H9 (cell line): ENCODE results near the gene ITPR3. TPM values are rescaled to one million over a fixed set of nuclear protein-coding genes. Genes with fewer than 3 reads are reported as not detected.

Source experiments
- DNase-seq: peaks from one replicate; pipeline ENCODE4 v3.0.0-alpha.2; 2017
- H2AFZ ChIP-seq: one replicate; pipeline ENCODE4 v1.6.1; 2013; ENCODE audit warnings: mild to moderate bottlenecking, low read length, control low read depth, moderate library complexity
- H2AK5ac ChIP-seq: 2 replicates; pipeline ENCODE4 v1.6.1; 2013; ENCODE audit warnings: low read length, control low read depth, mixed read lengths; ENCODE audit not compliant: insufficient read length
- H2BK120ac ChIP-seq: one replicate; pipeline ENCODE4 v1.6.1; 2013; ENCODE audit warnings: low read depth, mild to moderate bottlenecking, low read length, control low read depth, inconsistent platforms; ENCODE audit not compliant: poor library complexity, severe bottlenecking
- H2BK12ac ChIP-seq: 2 replicates; pipeline ENCODE4 v1.6.1; 2013; ENCODE audit warnings: low read length, control low read depth, mixed read lengths, low read depth; ENCODE audit not compliant: insufficient read length
- H2BK15ac ChIP-seq: 2 replicates; pipeline ENCODE4 v1.6.1; 2013; ENCODE audit warnings: low read depth, low read length, control low read depth
- H2BK20ac ChIP-seq: one replicate; pipeline ENCODE4 v1.6.1; 2013; ENCODE audit warnings: low read depth, mild to moderate bottlenecking, low read length, control low read depth, inconsistent platforms; ENCODE audit not compliant: poor library complexity, severe bottlenecking
- H2BK5ac ChIP-seq: 2 replicates; pipeline ENCODE4 v1.6.1; 2013; ENCODE audit warnings: low read length, control low read depth, mixed read lengths; ENCODE audit not compliant: insufficient read length
- H3K14ac ChIP-seq: 2 replicates; pipeline ENCODE4 v1.6.1; 2013; ENCODE audit warnings: low read length, control low read depth; ENCODE audit not compliant: insufficient read depth
- H3K18ac ChIP-seq: 2 replicates; pipeline ENCODE4 v1.6.1; 2013; ENCODE audit warnings: low read depth, mild to moderate bottlenecking, mixed read lengths, low read length, control low read depth; ENCODE audit not compliant: insufficient read length
- H3K23ac ChIP-seq: 2 replicates; pipeline ENCODE4 v1.6.1; 2013; ENCODE audit warnings: low read length, control low read depth, mixed read lengths, low read depth; ENCODE audit not compliant: insufficient read length
- H3K23me2 ChIP-seq: 2 replicates; pipeline ENCODE4 v1.6.1; 2013; ENCODE audit warnings: low read depth, mild to moderate bottlenecking, mixed read lengths, low read length, control low read depth; ENCODE audit not compliant: insufficient read length, poor library complexity, severe bottlenecking
- H3K27ac ChIP-seq: 2 replicates; pipeline ENCODE4 v1.5.1; 2013; ENCODE audit warnings: low read length, control low read depth, mixed read lengths, low read depth; ENCODE audit not compliant: insufficient read length
- H3K27me3 ChIP-seq: 2 replicates; pipeline ENCODE4 v1.6.1; 2013; ENCODE audit warnings: low read length, control low read depth, inconsistent platforms; ENCODE audit not compliant: insufficient read depth
- H3K4ac ChIP-seq: 2 replicates; pipeline ENCODE4 v1.6.1; 2013; ENCODE audit warnings: low read depth, mild to moderate bottlenecking, control low read depth, inconsistent platforms, low read length, moderate library complexity
- H3K4me1 ChIP-seq: 2 replicates; pipeline ENCODE4 v1.6.1; 2013; ENCODE audit warnings: low read length, control low read depth, inconsistent platforms; ENCODE audit not compliant: insufficient read depth
- H3K4me2 ChIP-seq: 2 replicates; pipeline ENCODE4 v1.6.1; 2013; ENCODE audit warnings: low read length, control low read depth, mixed read lengths; ENCODE audit not compliant: insufficient read length, insufficient read depth
- H3K56ac ChIP-seq: 2 replicates; pipeline ENCODE4 v1.6.1; 2013; ENCODE audit warnings: low read depth, mild to moderate bottlenecking, mixed read lengths, low read length, control low read depth; ENCODE audit not compliant: insufficient read length
- H3K79me1 ChIP-seq: 2 replicates; pipeline ENCODE4 v1.6.1; 2013; ENCODE audit warnings: low read depth, mild to moderate bottlenecking, moderate library complexity, low read length, control low read depth, inconsistent platforms; ENCODE audit not compliant: insufficient read depth, poor library complexity, severe bottlenecking
- H3K79me2 ChIP-seq: 2 replicates; pipeline ENCODE4 v1.6.1; 2013; ENCODE audit warnings: low read length, control low read depth, inconsistent platforms; ENCODE audit not compliant: insufficient read depth
- H3K9ac ChIP-seq: 2 replicates; pipeline ENCODE4 v1.6.1; 2013; ENCODE audit warnings: low read length, control low read depth, mixed read lengths; ENCODE audit not compliant: insufficient read length; ENCODE audit errors: extremely low read depth
- H3K9me3 ChIP-seq: one replicate; pipeline ENCODE4 v1.6.1; 2013; ENCODE audit warnings: low read depth, low read length, inconsistent platforms; ENCODE audit not compliant: control insufficient read depth
- H3T11ph ChIP-seq: one replicate; pipeline ENCODE4 v1.6.1; 2013; ENCODE audit warnings: mild to moderate bottlenecking, low read length, control low read depth, inconsistent platforms
- H4K20me1 ChIP-seq: one replicate; pipeline ENCODE4 v1.6.1; 2013; ENCODE audit not compliant: control insufficient read depth, insufficient read length, insufficient read depth
- H4K5ac ChIP-seq: 2 replicates; pipeline ENCODE4 v1.6.1; 2013; ENCODE audit warnings: low read depth, mild to moderate bottlenecking, mixed read lengths, low read length, control low read depth; ENCODE audit not compliant: insufficient read length
- H4K8ac ChIP-seq: replicated peaks from 2 replicates; pipeline ENCODE4 v1.6.1; 2013; ENCODE audit warnings: low read length, control low read depth, mixed read lengths, low read depth; ENCODE audit not compliant: insufficient read length
- H4K91ac ChIP-seq: 2 replicates; pipeline ENCODE4 v1.6.1; 2013; ENCODE audit warnings: low read depth, mild to moderate bottlenecking, moderate library complexity, mixed read lengths, low read length, control low read depth; ENCODE audit not compliant: insufficient read length
- H3K27ac Mint-ChIP-seq, 3 experiments: 2 replicates in 2 of 3; 3 replicates in 1 of 3; pipeline ENCODE4 v1.8.0; 2020 to 2021; ENCODE audit warnings: mixed read lengths in 3 of 3, mild to moderate bottlenecking in 1 of 3, moderate library complexity in 1 of 3
- H3K27me3 Mint-ChIP-seq: 2 replicates; pipeline ENCODE4 v1.8.0; 2021; ENCODE audit warnings: low read depth, mild to moderate bottlenecking, moderate library complexity, mixed read lengths
- H3K36me3 Mint-ChIP-seq, 3 experiments: 2 replicates in 2 of 3; 3 replicates in 1 of 3; pipeline ENCODE4 v1.8.0; 2020 to 2021; ENCODE audit warnings: low read depth in 3 of 3, mixed read lengths in 3 of 3; ENCODE audit not compliant: insufficient read depth in 1 of 3
- H3K4me1 Mint-ChIP-seq, 2 experiments: 2 replicates each; pipeline ENCODE4 v1.8.0; 2020; ENCODE audit warnings: mixed read lengths in 2 of 2
- H3K4me3 Mint-ChIP-seq, 2 experiments: 2 replicates in 1 of 2; 3 replicates in 1 of 2; pipeline ENCODE4 v1.8.0; 2020 to 2021; ENCODE audit warnings: mild to moderate bottlenecking in 2 of 2, mixed read lengths in 2 of 2, moderate library complexity in 1 of 2
- H3K9me3 Mint-ChIP-seq, 2 experiments: 2 replicates in 1 of 2; 3 replicates in 1 of 2; pipeline ENCODE4 v1.8.0; 2020; ENCODE audit warnings: mild to moderate bottlenecking in 2 of 2, mixed read lengths in 2 of 2, moderate library complexity in 1 of 2
- WGBS: extraction: QIAGEN DNeasy Blood & Tissue Kit; methylation state at CpG from one replicate; pipeline ENCODE4 v1.1.7; 2013; ENCODE audit warnings: missing lambda C conversion rate, low lambda C conversion rate, mixed read lengths; ENCODE audit not compliant: insufficient read length; ENCODE audit errors: extremely low coverage; 5-methylcytosine and 5-hydroxymethylcytosine counted together
- total RNA-seq: library from RNA; stranded (reverse); gene quantifications from 2 replicates; pipeline ENCODE4 v1.2.1, GENCODE V29; 2021
- TF ChIP-seq, protein P1 (sequence below): fragments of 200-600 bp; sonication (generic); conservative IDR thresholded peaks from 3 replicates; pipeline ENCODE4 v1.8.0; 2021; ENCODE audit warnings: antibody characterized with exemption, mild to moderate bottlenecking

Gene ITPR3
- total RNA-seq, 1 experiment from 2014 or later, result 40.3 TPM

DNA sequence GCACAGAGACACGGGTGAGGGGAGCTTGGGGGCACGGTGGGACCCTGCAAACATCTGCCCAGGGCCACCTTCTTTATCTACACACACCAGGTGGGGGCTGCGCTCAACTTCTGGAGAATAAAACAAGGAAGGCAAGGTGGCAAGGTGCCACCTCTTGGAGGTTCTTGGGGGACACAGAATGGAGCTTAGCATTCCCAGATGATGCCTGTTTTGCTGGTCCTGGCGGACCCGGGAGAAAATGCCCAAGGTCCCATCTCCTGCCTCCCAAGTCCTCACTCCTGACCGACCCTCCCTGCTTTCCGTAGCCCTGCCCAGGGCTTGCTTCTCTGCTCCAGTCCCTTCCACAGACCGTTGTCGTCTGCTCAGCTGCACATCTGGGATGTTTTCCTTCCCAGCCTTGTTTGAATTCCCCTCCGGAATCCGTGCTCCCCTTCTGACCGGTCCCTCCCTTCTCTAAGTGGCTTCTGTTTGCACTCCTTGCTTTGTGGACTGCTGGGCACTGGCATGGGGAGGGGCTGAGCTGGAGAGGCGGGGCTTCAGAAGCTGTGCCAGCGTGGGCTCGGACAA is 13.1 kb downstream of the ITPR3 start:
- TF ChIP-seq, protein P1, sequence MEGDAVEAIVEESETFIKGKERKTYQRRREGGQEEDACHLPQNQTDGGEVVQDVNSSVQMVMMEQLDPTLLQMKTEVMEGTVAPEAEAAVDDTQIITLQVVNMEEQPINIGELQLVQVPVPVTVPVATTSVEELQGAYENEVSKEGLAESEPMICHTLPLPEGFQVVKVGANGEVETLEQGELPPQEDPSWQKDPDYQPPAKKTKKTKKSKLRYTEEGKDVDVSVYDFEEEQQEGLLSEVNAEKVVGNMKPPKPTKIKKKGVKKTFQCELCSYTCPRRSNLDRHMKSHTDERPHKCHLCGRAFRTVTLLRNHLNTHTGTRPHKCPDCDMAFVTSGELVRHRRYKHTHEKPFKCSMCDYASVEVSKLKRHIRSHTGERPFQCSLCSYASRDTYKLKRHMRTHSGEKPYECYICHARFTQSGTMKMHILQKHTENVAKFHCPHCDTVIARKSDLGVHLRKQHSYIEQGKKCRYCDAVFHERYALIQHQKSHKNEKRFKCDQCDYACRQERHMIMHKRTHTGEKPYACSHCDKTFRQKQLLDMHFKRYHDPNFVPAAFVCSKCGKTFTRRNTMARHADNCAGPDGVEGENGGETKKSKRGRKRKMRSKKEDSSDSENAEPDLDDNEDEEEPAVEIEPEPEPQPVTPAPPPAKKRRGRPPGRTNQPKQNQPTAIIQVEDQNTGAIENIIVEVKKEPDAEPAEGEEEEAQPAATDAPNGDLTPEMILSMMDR, result no peak
- DNase-seq, result no peak
- Histone ChIP-seq H3T11ph (no peak overlapping the region), H3K14ac (no peak overlapping the region; the same call in 1 of the 2 replicates), H2BK12ac (no peak overlapping the region), H2BK20ac (no peak overlapping the region), H3K4me1 (peaks cover 2% of the 10 kb centered on the region; the same call in 1 of the 2 replicates), H3K9me3 (no peaks in the 10 kb centered on the region), H4K91ac (no peak overlapping the region), H2BK120ac (no peak overlapping the region), H3K4ac (no peak overlapping the region), H3K23me2 (peaks cover 11% of the 10 kb centered on the region), H2BK5ac (no peak overlapping the region), H3K23ac (no peak overlapping the region), H3K27me3 (no peaks in the 10 kb centered on the region), H3K79me1 (no peaks in the 10 kb centered on the region), H3K9ac (peak overlapping the region; percentile 0), H2AK5ac (no peak overlapping the region), H2BK15ac (no peak overlapping the region; the same call in 1 of the 2 replicates), H4K8ac (no peak overlapping the region), H3K56ac (no peak overlapping the region), H3K18ac (no peak overlapping the region), H3K79me2 (no peaks in the 10 kb centered on the region), H3K27ac (no peak overlapping the region), H2AFZ (no peak overlapping the region), H3K4me2 (peak overlapping the region; percentile 70), H4K20me1 (no peaks in the 10 kb centered on the region), H4K5ac (no peak overlapping the region)
- H3K27me3 Mint-ChIP-seq, result peaks cover 17% of the 10 kb centered on the region
- H3K9me3 Mint-ChIP-seq, result no peaks in the 10 kb centered on the region
- peak overlapping the region; percentile 8 to 91 (median 80); a peak in 2 of 7 replicates for H3K27ac Mint-ChIP-seq
- H3K36me3 Mint-ChIP-seq, result peaks cover 0 to 4% (median 0%) of the 10 kb centered on the region in 3 experiments; a peak in 1 of 7 replicates
- no CpG with 5 or more reads among the region's 15 CpGs for WGBS
- H3K4me1 Mint-ChIP-seq, result peaks cover 56 to 63% of the 10 kb centered on the region in 2 experiments
- peak overlapping the region; percentile 82 to 94 for H3K4me3 Mint-ChIP-seq
